ENCODE results near the gene FBXO36. TPM values are rescaled to one million over a fixed set of nuclear protein-coding genes. Genes with fewer than 3 reads are reported as not detected.

FBXO36 gene
- total RNA-seq, 1 experiment from 2014 or later = 3.8 TPM

DNA sequence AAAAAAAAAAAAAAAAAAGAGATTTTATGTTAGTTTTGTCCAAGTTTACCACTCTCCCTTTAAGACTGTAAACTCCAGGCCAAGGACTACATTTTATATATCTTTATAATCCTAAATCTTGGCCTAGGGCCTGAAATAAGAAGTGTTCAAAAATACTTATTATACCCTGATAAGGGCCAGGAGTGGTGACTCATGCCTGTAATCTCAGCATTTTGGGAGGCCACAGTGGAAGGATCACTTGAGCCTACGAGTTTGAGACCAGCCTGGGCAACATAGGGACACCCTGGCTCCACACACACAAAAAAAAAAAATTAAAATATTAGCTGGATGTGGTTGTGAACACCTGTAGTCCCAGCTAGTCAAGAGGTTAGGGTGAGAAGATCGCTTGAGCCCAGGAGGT lies 13.2 kb upstream of the FBXO36 start:
- Histone ChIP-seq H3K4me1 (ENCODE audit: control insufficient read depth in 1 of 2, insufficient read depth in 2 of 2, low read length in 2 of 2) (peaks cover 9 to 10% of the 10 kb centered on the region in 2 experiments; a peak in 2 of 4 replicates), H3K9me3 (ENCODE audit: control insufficient read depth in 1 of 2, insufficient read depth in 1 of 2, low read depth in 1 of 2, low read length in 2 of 2) (no peaks in the 10 kb centered on the region), H3K27me3 (ENCODE audit: insufficient read depth, low read length) (no peaks in the 10 kb centered on the region), H3K9me2 (ENCODE audit: insufficient read depth) (no peaks in the 10 kb centered on the region), H3K4me2 (ENCODE audit: low read length) (no peak overlapping the region), H4K20me1 (ENCODE audit: insufficient read depth) (peaks cover 10% of the 10 kb centered on the region; the same call in 1 of the 2 replicates), H3K4me3 (replicated peaks in 1 of 2; ENCODE audit: low read depth in 1 of 2, low read length in 2 of 2) (no peak overlapping the region), H2AFZ (ENCODE audit: low read depth, low read length, poor library complexity, severe bottlenecking) (no peak overlapping the region), H3K36me3 (ENCODE audit: control insufficient read depth in 1 of 2, insufficient read depth in 2 of 2, low read length in 2 of 2) (peaks cover 0 to 6% of the 10 kb centered on the region in 2 experiments; a peak in 1 of 4 replicates), H3K9ac (ENCODE audit: low read length) (no peak overlapping the region), H3K27ac (ENCODE audit: low read depth, low read length) (no peak overlapping the region), H3K79me2 (ENCODE audit: insufficient read depth, low read length) (peaks cover 92% of the 10 kb centered on the region)
- DNase-seq (ENCODE audit: low read depth, low spot score) (no peak), ATAC-seq (no peak)
- RAD21 ChIA-PET (ENCODE audit: low non-redundant PET in 1 of 2, low total read pairs in 2 of 2, uncharacterized antibody in 2 of 2, unreplicated experiment in 2 of 2) = no interaction called here
- CTCF ChIA-PET = no interaction called here
- TF ChIP-seq EGR1 (IDR thresholded peaks at IDR 0.05; ENCODE audit: low read depth) (no peak), EZH2phosphoT487 (IDR thresholded peaks at IDR 0.05; ENCODE audit: borderline replicate concordance) (no peak), RAD21 (IDR thresholded peaks at IDR 0.05; ENCODE audit: low read depth) (no peak), CEBPB (IDR thresholded peaks at IDR 0.05; ENCODE audit: low read depth) (no peak), CBX3 (IDR thresholded peaks at IDR 0.05; ENCODE audit: low read depth) (no peak), SIN3A (IDR thresholded peaks at IDR 0.05; ENCODE audit: low read depth) (no peak), TCF7L2 (IDR thresholded peaks at IDR 0.05; ENCODE audit: borderline replicate concordance, extremely low read depth, insufficient read depth, insufficient read length) (no peak), FOSL1 (IDR thresholded peaks at IDR 0.05; ENCODE audit: low read depth) (no peak), JUND (IDR thresholded peaks at IDR 0.05) (no peak), YY1 (IDR thresholded peaks at IDR 0.05; ENCODE audit: extremely low read depth, insufficient replicate concordance, low read depth, low read length) (no peak), POLR2AphosphoS5 (IDR thresholded peaks at IDR 0.05; ENCODE audit: low read depth, low read length) (no peak), SRF (IDR thresholded peaks at IDR 0.05; ENCODE audit: low read depth) (no peak), SP1 (IDR thresholded peaks at IDR 0.05; ENCODE audit: low read depth) (no peak), ZNF274 (IDR thresholded peaks at IDR 0.05; ENCODE audit: low read depth, low read length) (no peak)
- TF ChIP-seq, protein P1, sequence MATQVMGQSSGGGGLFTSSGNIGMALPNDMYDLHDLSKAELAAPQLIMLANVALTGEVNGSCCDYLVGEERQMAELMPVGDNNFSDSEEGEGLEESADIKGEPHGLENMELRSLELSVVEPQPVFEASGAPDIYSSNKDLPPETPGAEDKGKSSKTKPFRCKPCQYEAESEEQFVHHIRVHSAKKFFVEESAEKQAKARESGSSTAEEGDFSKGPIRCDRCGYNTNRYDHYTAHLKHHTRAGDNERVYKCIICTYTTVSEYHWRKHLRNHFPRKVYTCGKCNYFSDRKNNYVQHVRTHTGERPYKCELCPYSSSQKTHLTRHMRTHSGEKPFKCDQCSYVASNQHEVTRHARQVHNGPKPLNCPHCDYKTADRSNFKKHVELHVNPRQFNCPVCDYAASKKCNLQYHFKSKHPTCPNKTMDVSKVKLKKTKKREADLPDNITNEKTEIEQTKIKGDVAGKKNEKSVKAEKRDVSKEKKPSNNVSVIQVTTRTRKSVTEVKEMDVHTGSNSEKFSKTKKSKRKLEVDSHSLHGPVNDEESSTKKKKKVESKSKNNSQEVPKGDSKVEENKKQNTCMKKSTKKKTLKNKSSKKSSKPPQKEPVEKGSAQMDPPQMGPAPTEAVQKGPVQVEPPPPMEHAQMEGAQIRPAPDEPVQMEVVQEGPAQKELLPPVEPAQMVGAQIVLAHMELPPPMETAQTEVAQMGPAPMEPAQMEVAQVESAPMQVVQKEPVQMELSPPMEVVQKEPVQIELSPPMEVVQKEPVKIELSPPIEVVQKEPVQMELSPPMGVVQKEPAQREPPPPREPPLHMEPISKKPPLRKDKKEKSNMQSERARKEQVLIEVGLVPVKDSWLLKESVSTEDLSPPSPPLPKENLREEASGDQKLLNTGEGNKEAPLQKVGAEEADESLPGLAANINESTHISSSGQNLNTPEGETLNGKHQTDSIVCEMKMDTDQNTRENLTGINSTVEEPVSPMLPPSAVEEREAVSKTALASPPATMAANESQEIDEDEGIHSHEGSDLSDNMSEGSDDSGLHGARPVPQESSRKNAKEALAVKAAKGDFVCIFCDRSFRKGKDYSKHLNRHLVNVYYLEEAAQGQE (IDR thresholded peaks at IDR 0.05; ENCODE audit: low read depth) = no peak
- TF ChIP-seq, protein P2, sequence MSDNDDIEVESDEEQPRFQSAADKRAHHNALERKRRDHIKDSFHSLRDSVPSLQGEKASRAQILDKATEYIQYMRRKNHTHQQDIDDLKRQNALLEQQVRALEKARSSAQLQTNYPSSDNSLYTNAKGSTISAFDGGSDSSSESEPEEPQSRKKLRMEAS (IDR thresholded peaks at IDR 0.05) = no peak
- TF ChIP-seq, protein P3, sequence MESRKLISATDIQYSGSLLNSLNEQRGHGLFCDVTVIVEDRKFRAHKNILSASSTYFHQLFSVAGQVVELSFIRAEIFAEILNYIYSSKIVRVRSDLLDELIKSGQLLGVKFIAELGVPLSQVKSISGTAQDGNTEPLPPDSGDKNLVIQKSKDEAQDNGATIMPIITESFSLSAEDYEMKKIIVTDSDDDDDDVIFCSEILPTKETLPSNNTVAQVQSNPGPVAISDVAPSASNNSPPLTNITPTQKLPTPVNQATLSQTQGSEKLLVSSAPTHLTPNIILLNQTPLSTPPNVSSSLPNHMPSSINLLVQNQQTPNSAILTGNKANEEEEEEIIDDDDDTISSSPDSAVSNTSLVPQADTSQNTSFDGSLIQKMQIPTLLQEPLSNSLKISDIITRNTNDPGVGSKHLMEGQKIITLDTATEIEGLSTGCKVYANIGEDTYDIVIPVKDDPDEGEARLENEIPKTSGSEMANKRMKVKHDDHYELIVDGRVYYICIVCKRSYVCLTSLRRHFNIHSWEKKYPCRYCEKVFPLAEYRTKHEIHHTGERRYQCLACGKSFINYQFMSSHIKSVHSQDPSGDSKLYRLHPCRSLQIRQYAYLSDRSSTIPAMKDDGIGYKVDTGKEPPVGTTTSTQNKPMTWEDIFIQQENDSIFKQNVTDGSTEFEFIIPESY (IDR thresholded peaks at IDR 0.05; ENCODE audit: extremely low read depth, insufficient replicate concordance, low read length) = no peak
- TF ChIP-seq, protein P4, sequence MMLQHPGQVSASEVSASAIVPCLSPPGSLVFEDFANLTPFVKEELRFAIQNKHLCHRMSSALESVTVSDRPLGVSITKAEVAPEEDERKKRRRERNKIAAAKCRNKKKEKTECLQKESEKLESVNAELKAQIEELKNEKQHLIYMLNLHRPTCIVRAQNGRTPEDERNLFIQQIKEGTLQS (IDR thresholded peaks at IDR 0.05) = no peak
- POLR2A ChIA-PET = no interaction called here
- no TSS peak for BruUV-seq (replicated peaks)
- intact Hi-C loops (cut with micrococcal nuclease) = no loop called here

Measured in HCT116 (cell line).